Measurements from ENCODE around the gene TTR.

GRCh38 chr18:31616586-31616985 lies 24.9 kb downstream of the TTR start:
- TF ChIP-seq CTCF (IDR thresholded peaks at IDR 0.05), result no peak
- no peak for TF ChIP-seq POLR2AphosphoS5 (IDR thresholded peaks at IDR 0.05)
- TF ChIP-seq POLR2A (IDR thresholded peaks at IDR 0.05), result no peak
